GM19239 (cell line): ENCODE results near the gene NDUFB3.

Experiments used
- DNase-seq: peaks from one replicate; pipeline ENCODE4 v3.0.0; 2011; ENCODE audit warnings: low spot score; ENCODE audit not compliant: insufficient read length
- FAIRE-seq: peaks from 2 replicates; lab custom pipeline; 2011; peaks lifted over from hg19 to GRCh38; lab: Jason Lieb, UNC

The NDUFB3 gene

DNA sequence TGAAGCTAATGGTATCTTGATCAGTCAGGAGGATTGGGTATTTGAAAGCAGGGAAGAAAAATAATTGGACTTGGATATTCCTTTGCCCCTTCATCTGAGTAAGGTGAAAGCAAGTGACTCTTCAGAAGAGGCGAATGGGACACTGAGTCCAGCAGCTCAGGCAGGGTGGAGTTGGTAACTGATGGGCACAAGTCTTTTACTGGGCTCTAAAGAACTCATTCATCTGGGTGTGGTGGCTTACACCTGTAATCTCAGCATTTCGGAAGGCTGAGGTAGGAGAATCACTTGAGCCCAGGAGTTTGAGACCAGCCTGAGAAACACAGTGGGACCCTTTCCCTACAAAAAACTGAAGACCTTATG is 55.3 kb downstream of the NDUFB3 start:
- FAIRE-seq (no peak), DNase-seq (no peak)

DNA sequence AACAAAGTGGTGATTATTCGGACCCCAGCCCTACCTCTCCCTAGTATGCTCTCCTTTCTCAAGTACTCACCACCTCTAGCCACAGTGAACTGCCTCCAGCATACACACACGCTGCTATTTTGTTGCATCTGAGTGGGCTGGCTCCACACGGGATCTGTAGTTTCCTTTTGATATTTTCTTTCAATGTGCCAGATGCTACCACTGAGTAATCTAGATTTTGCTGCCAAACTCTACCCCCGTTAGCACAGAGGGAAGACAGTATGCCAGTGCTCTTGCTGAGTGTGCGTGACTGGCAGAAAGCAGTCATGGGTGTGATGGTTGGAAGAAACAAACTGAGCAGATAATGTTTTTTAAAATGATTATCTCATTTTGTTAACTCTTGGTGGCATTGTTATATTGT is 55.8 kb downstream of the NDUFB3 start:
- DNase-seq (no peak), FAIRE-seq (peak; percentile 76)

DNA sequence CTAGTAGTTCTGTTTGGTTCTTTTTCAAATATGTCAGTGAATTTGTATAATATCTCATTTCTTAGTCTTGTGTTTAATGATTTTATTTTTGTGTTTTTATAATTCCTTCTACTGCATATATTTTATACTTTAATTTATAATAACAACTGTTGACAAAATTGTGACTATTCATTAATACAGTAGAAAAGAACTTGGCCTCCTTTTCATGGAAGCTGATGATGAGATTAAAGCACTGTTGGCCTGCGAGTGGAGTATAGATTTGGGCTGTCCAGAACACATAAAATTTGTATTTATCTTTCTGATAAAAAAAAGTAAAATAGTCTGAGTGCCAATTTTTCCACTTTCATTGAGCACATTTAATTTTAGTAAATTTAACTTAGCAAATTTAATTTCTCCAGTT is 56.2 kb downstream of the NDUFB3 start:
- DNase-seq (no peak), FAIRE-seq (no peak)

DNA sequence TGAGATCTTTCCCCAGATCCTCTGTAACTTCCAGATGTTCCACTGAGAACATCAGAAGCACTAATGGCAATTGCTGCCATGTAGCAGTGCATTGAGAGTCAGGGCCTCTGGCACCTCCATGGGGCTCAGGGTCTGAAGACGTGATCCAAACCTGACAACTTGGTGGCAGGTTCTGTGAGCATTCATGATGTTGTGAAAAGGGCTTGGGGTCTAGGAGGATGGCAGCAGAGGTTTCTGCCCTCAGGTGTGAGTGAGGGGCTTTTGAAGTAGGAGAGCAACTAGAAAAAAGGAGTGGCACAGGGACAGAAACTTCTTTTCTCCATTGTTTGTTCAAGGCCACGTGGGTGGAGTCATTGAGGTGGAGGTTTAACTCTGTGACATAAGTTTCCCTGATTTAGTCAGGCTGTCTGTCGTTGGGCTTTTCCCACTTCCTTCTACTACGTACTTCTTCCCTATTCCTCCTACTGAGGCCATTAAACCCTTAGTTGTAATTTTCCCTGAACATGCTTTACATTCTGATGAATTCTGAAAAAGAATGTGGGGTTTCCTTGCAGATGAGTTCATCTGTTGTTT is 57.2 kb downstream of the NDUFB3 start:
- no peak for DNase-seq
- FAIRE-seq = peak; percentile 87

DNA sequence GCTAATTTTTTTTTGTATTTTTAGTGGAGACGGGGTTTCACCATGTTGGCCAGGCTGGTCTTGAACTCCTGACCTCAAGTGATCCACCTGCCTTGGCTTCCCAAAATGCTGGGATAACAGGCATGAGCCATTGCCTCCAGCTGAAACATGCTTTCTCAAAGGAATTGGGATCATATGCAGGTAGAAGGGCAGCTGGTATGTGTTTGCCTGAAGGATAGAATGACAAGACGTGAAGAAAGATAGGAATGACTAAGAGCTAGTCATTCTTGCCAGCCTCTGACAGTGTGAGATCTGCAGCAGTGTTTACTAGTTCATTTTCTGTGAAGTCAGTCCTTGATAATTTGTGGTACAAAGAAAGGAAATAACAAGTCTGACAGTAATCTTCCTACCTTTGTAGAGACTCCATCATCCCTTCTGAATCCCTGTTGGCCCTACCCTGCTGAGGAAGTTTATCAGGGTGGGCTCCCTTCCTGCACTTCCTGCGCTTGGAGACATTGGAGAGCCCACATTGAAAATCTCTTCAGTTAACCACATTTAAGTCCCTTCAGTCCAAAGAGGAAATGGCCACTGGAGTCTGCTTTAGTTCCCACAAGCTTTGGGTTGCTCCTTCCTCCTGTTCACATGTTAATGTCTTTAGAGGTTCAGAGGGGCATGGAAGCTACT is 58.9 kb downstream of the NDUFB3 start:
- FAIRE-seq = peak; percentile 78

DNA sequence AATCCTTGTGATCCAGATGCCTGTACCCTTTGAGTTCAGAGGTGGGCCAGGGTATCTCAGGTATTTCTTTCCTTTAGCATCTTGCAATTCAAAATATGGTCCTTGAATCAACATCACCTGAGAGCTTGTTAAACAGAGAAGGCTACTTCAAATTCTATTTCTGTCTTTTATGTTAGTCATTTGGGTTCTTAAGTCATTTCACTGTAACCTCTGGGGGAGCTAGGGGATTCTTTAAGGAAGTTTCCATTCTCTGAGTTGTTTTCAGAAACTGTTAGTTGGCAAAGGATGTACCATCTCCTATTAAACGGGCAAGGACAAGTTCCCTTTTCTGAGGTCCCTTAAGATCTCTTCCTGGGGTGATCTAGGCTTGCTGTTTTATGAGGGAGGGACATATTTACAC is 60.7 kb downstream of the NDUFB3 start:
- FAIRE-seq = peak; percentile 86
- no peak for DNase-seq

More for the DNA sequence above, 58.9 kb downstream of the NDUFB3 start:
- DNase-seq = no peak
